AG09309 (cell line): ENCODE measurements around the gene MRPL23.
"Not testable (repeated sequence)": the region's sequence is repeated elsewhere in the genome, so short reads cannot be mapped to it uniquely, and the experiment has no call there.

Experiments
- DNase-seq: peaks from one replicate; pipeline ENCODE4 v3.0.0-alpha.2; 2010; ENCODE audit warnings: low read depth
- H3K4me3 ChIP-seq: 2 replicates; pipeline ENCODE4 v1.5.1; 2011; ENCODE audit warnings: mild to moderate bottlenecking, low read depth, low read length, moderate library complexity; ENCODE audit not compliant: control insufficient read depth
- CTCF ChIP-seq: IDR thresholded peaks from 2 replicates; pipeline ENCODE4 v1.5.1; 2011; ENCODE audit warnings: mild to moderate bottlenecking, low read depth, low read length, inconsistent platforms; ENCODE audit not compliant: insufficient read depth, control insufficient read depth; ENCODE audit errors: missing control alignments

MRPL23 gene

DNA sequence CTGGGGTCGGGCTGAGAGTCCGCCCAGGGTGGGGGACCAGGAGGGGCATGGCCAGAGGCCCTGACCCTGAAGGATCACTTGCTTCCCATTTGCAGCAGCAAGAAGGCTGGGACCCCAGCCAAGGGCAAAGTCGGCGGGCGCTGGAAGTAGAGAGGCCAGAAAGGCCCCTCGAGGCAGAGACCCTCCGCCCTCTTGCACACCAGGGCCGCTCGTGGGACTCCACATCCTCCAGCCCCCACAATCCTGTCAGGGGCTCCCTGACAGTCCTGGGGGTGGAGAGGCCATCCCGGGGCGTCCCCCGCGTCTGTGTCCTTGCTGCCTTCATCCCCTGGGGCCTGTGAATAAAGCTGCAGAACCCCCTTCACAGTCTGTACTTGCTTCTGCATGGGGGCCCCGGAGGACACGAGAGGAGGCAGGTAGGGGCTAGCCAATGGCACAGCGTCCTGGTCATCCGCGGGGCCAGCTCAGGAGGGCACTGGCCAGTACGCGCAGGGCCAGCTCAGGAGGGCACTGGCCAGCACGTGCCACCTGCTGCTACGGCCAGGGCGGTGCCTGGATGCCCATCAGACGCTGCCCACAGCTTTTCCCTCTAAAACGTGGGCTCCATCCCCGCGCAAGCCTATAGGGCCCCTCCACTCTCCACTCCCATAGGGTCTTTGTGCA, 8.7 kb upstream of the MRPL23 start:
- no peak overlapping the region for H3K4me3 ChIP-seq
- DNase-seq = no peak
- no peak for TF ChIP-seq CTCF

DNA sequence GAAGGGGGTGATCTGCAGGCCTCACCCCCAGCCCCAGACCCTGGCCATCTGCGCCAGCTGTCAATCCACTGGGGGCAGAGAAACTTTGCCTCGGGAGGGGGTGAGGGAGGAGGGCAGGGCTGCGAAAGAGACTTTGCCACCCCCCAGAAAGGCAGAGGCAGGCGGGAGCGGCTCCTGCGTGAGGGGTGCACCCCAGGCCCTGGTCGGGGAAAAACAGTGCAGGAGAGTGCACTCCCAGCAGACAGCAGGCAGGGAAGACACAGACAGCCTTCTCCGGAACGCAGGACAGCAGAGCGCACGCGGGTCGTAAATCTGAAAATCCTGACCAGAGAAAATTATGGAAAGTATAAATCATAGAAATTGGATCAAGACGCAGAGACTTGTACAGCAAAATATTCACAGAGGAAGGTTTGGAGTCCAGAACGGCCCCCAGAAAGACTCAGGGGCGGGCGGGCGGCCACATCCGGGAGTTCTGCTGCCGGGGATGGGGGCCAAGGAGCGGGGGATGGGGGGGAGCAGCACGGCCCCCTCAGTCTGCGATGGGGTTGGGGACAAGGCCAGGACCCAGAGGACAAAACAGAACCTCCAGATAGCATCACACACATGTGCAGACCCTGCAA, 8.0 kb upstream of the MRPL23 start:
- H3K4me3 ChIP-seq = no peak overlapping the region
- DNase-seq = no peak
- TF ChIP-seq CTCF = no peak

DNA sequence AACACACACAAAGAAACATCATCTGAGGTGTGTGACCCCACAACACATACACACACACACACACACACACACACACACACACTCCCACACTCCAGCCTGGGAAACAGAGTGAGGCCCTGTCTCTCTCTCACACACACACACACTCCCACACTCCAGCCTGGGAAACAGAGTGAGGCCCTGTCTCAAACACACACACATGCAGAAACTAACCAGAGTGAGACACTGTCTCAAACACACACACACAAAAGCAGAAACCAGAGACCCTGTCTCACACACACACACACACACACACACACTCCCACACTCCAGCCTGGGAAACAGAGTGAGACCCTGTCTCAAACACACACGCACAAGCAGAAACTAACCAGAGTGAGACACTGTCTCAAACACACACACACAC, 7.3 kb upstream of the MRPL23 start:
- not testable (repeated sequence) for H3K4me3 ChIP-seq, DNase-seq

- H3K4me3 ChIP-seq = no peak overlapping the region
- no peak for DNase-seq
- TF ChIP-seq CTCF = no peak
These were observed 4.4 kb upstream of the MRPL23 start for GRCh38 chr11:1942558-1943260.

DNA sequence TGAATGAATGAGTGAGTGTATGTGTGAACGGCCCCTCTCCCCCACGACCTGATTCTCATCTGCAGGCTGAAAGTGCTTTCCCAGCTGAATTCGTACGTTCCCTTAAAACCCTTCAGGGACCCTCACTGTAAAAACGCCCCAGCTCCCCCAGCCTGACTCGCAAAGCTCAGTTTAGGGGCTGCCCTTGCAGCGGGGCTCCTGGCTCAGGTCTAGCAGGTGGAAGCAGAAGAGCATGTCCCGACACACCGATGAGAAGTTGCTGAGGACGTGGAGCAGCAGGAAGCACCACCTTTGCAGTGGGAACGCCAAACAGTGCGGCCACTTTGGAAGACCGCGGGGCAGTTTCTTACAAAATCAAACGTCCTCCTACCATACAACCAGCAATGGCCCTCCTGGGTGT, 3.6 kb upstream of the MRPL23 start:
- no peak overlapping the region for H3K4me3 ChIP-seq
- DNase-seq = no peak
- TF ChIP-seq CTCF = no peak

GRCh38 chr11:1943977-1944376, 3.2 kb upstream of the MRPL23 start:
- no peak for DNase-seq
- no peak overlapping the region for H3K4me3 ChIP-seq
- TF ChIP-seq CTCF = no peak

DNA sequence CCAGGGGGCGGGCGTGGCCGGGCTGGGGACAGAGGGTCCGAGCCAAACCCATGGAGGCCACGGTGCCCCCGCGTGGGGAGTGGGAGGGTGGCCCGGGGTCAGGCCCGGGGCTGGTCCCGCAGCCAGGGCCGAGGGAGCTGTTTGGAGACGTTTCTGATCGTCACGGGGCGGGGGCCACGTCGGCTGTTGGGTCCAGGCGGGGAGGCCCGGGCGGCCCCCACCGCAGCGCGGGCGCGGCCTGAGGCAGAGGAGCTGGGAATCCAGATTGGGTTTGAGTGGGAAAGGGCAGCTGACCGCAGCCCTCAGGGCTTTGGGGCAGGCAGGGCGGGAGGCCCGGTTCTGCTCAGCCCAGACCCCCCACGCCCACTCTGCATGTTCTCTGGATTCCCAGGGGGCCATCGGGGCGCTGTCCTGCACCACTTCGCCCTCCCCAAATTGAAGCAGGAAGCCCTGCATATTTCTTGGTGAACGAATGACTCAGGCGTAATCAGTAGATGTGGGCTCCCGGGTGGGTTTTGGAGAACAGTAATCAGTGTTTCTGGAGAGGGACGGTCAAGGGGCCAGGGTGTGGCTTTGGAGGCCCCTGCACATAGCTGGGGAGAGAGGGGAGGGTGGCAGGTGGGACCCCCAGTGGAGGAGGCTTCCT, 583 bp downstream of the MRPL23 start:
- H3K4me3 ChIP-seq = no peak overlapping the region
- TF ChIP-seq CTCF = no peak
- no peak for DNase-seq
